ENCODE results near the gene FSTL5. TPM values are rescaled to one million over a fixed set of nuclear protein-coding genes. Genes with fewer than 3 reads are reported as not detected.

FSTL5 gene
- total and polyA plus RNA-seq, 2 experiments from 2014 or later: 0.12 to 0.59 TPM

DNA sequence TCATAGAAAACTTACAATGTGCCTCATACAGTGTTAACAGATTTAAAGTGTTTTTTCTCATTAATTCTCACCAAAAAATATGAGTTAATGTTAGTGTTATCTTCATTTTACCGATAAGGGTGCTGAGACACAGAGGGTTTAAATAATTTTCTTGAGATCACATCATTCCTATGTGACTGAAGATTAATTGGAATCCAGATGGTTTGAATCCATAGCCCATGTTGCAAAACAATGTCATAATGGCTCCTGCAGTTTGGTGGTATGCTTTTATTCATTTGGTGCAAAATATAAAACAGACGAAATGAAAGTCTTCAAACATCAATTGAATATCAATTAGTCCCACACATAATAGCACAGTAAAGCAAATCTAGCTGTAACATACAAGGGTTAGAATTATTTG is 512.2 kb downstream of the FSTL5 start:
- H3K4me3 ChIP-seq: no peak overlapping the region
- H3K36me3 ChIP-seq: no peaks in the 10 kb centered on the region
- no peaks in the 10 kb centered on the region for H3K27me3 ChIP-seq
- H3K9me3 ChIP-seq (ENCODE audit: low read depth): no peaks in the 10 kb centered on the region
- no peak for DNase-seq (ENCODE audit: low read depth in 1 of 2, low spot score in 1 of 2)
- no peaks in the 10 kb centered on the region for H3K4me1 ChIP-seq (ENCODE audit: low read depth)
- no peak overlapping the region for H3K27ac ChIP-seq
- TF ChIP-seq, protein P1, sequence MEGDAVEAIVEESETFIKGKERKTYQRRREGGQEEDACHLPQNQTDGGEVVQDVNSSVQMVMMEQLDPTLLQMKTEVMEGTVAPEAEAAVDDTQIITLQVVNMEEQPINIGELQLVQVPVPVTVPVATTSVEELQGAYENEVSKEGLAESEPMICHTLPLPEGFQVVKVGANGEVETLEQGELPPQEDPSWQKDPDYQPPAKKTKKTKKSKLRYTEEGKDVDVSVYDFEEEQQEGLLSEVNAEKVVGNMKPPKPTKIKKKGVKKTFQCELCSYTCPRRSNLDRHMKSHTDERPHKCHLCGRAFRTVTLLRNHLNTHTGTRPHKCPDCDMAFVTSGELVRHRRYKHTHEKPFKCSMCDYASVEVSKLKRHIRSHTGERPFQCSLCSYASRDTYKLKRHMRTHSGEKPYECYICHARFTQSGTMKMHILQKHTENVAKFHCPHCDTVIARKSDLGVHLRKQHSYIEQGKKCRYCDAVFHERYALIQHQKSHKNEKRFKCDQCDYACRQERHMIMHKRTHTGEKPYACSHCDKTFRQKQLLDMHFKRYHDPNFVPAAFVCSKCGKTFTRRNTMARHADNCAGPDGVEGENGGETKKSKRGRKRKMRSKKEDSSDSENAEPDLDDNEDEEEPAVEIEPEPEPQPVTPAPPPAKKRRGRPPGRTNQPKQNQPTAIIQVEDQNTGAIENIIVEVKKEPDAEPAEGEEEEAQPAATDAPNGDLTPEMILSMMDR (IDR thresholded peaks at IDR 0.05; ENCODE audit: low read depth, low read length): no peak

DNA sequence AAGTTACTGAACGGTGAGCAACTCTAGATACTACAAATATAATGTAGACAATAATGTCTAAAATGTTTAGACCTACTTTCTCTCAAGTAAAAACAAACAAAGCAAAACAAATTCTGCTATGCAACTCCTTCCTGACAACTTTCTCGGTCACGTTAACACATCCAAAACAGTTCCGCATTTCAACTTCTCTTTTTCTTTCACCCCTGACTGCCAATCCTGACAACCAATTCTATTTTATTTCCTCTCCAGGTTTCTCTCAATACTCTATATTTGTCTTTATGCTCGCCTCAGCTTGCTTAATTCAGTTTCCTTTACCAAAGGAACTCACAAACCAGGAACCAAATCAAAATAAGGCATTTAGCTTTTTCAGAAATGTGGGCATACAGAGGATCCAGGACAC is 513.0 kb downstream of the FSTL5 start:
- DNase-seq (ENCODE audit: low read depth in 1 of 2, low spot score in 1 of 2): no peak
- no peak overlapping the region for H3K4me3 ChIP-seq
- no peaks in the 10 kb centered on the region for H3K27me3 ChIP-seq
- TF ChIP-seq, protein P1 (IDR thresholded peaks at IDR 0.05; ENCODE audit: low read depth, low read length): no peak
- H3K36me3 ChIP-seq: no peaks in the 10 kb centered on the region
- no peaks in the 10 kb centered on the region for H3K4me1 ChIP-seq (ENCODE audit: low read depth)
- no peak overlapping the region for H3K27ac ChIP-seq
- H3K9me3 ChIP-seq (ENCODE audit: low read depth): no peaks in the 10 kb centered on the region

DNA sequence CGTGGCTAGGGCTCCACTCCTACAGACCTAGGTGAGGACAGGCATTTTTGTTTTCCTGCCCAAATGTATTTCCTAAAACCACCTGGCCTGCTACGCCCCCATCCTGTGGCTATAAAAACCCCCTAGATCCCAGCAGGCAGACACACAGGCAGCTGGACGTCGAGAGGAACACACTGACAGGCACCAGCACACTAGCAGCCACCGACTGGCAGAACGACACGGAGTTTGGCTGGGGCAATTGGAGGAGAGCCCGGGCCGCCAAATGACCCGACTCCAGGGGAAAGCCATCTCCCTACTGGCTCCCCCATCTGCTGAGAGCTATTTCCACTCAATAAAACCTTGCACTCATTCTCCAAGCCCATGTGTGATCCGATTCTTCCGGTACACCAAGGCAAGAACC is 516.0 kb downstream of the FSTL5 start:
- no peaks in the 10 kb centered on the region for H3K27me3 ChIP-seq
- TF ChIP-seq, protein P1 (IDR thresholded peaks at IDR 0.05; ENCODE audit: low read depth, low read length): no peak
- no peak overlapping the region for H3K4me3 ChIP-seq
- H3K36me3 ChIP-seq: no peaks in the 10 kb centered on the region
- H3K27ac ChIP-seq: no peak overlapping the region
- no peak for DNase-seq (ENCODE audit: low read depth in 1 of 2, low spot score in 1 of 2)
- H3K4me1 ChIP-seq (ENCODE audit: low read depth): no peaks in the 10 kb centered on the region
- H3K9me3 ChIP-seq (ENCODE audit: low read depth): no peaks in the 10 kb centered on the region

DNA sequence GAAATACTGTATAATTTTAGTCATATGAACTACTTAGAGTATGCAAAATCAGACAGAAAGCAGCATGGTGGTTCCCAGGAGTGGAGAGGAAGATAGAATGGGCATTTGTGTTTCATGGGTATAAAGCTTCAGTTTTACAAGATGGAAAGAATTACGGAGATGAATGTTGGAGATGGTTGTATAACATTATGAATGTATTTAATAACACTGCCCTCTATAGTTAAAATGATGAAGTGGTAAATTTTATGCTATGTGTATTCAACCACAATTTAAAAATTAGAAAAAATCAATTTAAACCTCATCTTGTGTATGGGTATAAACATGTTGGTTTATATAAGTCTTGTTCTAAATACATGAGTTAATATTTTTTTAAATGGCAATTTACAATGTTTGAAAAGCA is 521.1 kb downstream of the FSTL5 start:
- H3K27me3 ChIP-seq: no peaks in the 10 kb centered on the region
- H3K27ac ChIP-seq: no peak overlapping the region
- no peaks in the 10 kb centered on the region for H3K4me1 ChIP-seq (ENCODE audit: low read depth)
- no peaks in the 10 kb centered on the region for H3K9me3 ChIP-seq (ENCODE audit: low read depth)
- no peaks in the 10 kb centered on the region for H3K36me3 ChIP-seq
- H3K4me3 ChIP-seq: no peak overlapping the region
- TF ChIP-seq, protein P1 (IDR thresholded peaks at IDR 0.05; ENCODE audit: low read depth, low read length): no peak
- DNase-seq (ENCODE audit: low read depth in 1 of 2, low spot score in 1 of 2): peak in 1 of 2 donors; percentile 7

DNA sequence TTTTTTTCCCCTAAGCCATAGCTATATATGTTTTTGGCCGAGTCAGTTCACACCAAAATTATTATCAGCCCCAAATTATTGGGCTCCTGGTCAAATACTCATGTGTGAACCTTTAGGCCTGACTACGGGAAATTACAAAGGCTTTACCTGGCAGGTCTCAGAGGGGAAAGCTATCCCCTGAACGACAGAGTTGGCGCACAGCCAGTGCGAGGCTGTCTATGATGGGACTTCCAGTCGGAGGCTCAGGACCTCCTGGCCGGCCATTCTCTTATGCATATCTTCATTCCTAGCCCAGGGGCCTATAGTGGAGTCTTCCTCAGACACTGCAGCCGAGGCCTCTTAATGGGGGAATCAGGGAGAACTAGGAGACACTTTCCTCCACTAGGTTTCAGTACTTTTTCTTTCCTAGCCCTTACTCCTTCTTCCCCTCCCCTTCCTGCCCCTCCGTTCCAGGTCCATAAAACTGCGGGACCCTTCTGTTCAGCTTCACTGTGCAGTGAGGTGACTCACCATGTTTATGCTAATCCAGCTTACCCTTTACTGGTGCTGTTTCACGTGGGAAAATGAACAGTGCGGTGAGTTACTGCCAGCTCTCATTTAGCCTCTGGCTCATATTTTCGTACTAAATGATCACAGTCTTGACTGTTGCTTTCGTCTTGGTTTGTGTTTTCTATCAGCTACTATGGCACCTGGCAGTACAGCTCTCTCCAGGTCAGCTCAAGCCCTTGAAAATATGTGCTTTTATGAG is 533.9 kb downstream of the FSTL5 start:
- H3K4me3 ChIP-seq: no peak overlapping the region
- H3K4me1 ChIP-seq (ENCODE audit: low read depth): no peaks in the 10 kb centered on the region
- no peak overlapping the region for H3K27ac ChIP-seq
- H3K9me3 ChIP-seq (ENCODE audit: low read depth): no peaks in the 10 kb centered on the region
- no peaks in the 10 kb centered on the region for H3K36me3 ChIP-seq
- no peaks in the 10 kb centered on the region for H3K27me3 ChIP-seq
- DNase-seq (ENCODE audit: low read depth in 1 of 2, low spot score in 1 of 2): no peak
- TF ChIP-seq, protein P1 (IDR thresholded peaks at IDR 0.05; ENCODE audit: low read depth, low read length): no peak
